ENCODE results near the gene NCR3LG1.

NCR3LG1 gene

DNA sequence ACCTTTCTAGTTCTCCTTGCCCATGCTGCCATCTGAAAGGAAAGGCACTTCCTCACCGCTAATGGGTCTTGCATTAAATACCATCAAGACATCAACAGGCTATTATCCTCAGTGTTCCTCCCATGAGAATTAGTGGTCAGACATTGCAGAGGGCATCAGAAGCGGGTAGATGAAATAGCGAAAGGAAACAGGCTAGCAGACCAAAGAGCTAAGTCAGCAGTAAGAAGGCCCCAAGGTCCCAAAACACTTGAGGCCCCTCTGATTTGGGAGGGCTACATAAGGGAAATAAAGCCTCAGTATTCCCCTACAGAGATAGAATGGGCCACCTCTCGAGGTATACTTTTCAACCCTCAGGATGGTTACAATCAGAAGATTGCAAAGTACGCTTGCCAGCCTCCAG is 23.9 kb downstream of the NCR3LG1 start:
- DNase-seq: no peak

DNA sequence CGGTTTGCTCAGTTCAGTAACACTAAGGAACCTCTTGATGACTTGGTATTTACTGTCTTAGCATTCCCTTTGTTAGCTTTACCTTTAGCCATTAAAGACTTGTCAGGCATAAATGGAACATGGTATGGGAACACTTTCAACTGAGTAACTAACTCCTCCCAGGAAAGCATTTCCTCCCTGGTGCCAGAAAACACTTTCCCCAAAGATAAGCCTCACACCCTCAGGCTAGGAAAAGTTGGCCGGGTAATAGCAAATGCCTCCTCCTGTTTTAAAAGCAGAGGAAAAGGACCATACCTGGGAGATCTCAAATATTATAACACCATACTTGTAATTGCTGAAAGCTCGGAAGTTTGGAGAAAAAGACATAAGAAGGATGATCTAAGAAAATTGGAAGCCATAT is 24.9 kb downstream of the NCR3LG1 start:
- DNase-seq: no peak

DNA sequence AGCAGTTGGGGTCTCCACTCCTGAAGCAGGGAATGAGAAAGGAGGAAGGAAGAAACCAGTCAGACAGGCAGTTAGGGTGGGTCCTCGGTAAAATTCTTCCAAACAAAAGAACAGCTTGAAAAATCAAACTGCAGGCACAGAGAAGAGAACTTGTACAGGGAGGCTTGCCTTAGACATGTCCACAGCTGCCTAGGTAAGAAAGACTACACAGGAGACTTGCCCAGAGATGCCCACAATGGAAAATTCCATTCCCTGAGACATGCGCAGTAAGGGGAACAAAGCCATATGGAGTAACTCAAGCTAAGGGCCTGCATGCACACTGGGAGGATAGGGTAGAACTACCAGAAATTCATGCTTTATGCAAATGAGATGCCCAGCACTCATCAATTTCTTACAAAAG is 27.1 kb downstream of the NCR3LG1 start:
- DNase-seq: no peak

DNA sequence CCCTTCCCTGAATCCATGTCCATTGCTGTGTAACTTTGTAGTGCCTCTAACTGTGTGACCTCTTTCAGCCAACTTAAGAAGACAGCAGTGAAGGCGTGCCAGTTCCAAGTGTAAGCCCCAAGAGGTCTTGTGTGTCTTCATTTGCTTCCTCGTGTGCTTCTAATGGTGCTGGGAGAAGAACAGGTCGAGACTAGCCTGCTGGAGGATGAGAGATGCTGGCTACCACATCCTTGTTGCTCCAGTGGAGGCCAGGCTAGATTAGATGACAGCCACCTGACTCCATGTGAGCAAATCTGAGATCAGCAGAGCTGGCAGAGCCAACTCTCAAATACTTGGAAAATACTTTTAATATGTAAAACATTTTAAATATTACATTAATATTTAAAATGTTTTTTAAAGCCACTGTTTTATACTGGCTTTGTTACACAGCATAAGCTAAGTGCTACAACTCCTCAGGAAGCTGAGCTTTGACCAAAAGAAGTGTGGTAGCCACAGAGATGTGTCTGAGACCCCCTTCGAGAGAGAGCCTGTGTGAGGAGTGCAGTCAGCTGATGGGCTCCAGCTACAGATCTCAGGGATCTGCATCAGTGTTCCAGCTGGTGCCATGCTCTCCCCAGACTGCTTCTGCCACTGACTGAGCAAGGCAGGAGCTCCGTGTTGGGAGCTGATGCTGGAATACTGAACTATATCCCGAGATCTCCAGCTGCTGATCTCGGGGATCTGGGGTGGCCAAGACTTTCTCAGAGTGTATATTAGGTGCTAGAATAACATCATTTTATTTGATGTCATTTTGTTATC is 28.0 kb downstream of the NCR3LG1 start:
- no peak for DNase-seq

DNA sequence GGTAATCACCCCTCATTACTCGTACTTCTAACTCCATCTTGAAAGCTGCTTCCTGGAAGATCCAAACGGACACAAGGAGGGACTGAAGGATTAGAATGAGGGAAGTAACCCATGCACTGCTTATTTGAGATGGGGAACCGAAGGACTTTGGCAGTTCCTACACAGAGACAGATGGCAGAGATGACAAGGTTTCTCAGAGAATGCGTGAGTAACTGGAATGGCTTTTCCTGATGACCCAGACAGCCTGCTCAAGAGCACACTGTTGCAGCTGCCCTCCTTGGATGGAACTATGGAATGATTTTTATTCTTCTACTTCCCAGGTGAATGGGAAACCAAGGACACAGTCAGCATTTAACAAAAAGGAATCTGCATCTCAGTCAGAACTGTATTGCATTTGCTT is 29.6 kb downstream of the NCR3LG1 start:
- DNase-seq: no peak

DNA sequence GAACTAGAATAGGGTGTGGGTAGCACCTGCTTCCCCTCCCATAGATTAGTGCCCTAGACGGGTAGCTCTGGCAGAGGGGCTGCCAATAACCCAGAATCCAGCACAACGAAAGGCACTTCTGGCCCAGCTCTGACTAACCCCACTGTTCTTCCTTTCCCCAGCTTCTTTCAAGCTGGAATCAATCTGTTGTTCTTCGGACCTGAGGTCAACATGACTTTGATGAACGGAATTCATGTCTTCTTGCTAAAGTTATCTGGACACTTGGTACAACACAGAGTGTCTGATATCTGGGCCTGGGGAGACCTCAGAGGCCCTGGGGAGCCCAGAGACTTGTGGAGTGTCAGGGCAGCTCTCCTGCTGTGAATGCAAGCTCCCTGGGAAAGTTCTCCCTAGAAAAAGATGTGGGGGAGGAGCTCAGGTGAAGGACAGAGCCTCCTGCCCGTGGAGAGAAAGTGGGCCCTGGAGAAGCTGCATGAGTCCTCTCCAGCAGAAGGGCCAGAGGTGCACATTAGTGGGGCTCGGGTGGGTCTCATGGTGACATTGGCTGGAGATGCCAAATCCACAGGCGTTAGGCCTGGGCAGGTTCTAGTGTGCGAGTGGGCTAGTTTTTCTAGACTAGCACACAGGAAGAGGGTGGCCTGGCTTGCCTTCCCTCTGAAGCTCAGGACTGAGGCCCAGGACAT is 30.6 kb downstream of the NCR3LG1 start:
- DNase-seq: no peak

DNA sequence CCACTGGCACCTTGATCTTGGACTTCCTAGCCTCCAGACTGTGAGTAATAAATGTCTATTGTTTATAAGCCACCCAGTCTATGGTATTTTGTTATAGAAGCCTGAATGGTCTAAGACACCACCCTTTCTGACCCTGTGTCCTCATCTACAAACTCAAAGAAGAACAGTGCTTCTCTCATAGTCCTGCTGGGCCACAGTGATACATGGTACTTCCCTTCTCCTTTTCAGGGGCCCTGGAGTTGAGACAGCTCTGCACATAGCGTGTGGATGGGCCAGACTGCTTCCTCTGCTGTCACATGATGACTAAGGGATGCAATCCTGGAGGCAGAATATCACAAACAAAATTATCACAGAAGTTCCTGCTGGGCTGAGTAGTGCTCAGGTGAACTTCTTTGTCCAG is 31.9 kb downstream of the NCR3LG1 start:
- no peak for DNase-seq

DNA sequence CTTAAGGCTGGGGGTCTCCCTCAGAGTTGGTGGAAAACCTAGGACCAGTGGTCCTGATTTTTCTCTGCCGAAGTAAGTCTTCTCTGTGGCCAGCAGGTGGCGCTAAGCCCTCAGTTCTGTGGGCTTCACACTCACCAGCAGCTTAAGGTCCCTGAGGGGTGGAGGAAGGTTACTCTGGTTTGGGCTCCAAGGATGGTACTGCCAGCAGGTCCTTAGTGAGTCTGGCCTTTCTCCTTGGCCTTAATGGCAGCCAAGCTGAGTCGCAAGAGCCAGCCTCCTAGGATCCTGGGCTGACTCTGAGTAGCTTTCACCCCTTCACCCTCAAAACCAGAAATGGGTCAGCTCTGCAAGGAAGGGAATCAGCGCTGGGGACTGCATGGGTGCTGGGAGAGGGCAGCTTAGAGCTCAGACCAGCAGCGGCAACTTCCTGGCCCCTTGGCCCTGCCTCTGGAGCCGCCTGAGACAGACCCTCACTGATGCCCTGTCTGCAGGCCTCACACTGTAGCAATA is 32.5 kb downstream of the NCR3LG1 start:
- peak; percentile 78 for DNase-seq

DNA sequence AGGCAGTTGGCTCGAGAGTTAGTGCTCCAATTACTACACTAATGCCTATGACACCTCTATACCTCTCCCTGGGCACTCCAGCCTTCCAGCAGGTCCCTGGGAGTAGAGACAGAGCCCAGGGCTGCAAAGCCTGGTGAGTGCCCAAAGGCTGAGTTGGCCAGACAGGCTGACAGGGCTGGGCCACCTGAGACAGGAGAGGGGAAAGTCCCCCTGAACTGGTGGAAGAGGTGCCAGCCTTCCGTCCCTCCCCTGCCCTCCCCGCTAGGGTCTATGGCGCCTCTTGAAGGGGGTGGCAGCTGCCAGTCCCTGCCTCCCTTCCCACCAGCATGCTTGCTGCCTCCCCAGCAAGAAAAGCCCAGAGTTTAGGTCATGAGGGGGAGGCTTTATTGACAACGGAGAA is 33.9 kb downstream of the NCR3LG1 start:
- no peak for DNase-seq

DNA sequence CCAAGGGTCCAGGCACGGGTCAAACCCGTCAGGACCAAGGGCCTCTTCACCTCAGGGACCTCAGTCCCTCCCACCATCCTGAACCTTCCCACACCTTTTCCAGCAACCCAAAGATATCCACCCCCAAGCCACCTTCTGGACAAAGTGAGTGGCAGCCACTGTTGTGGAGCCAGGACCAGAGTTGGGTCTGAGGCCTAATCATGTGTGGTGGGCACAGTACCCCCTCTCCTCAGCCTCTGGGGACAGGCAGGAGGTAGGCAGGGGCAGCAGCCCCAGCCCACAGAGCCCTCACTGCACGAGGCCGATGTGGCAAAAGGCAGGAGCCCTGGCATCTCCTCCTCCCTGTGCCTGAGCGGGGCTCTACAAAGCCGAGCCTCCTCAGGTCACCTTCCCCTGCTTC is 34.3 kb downstream of the NCR3LG1 start:
- no peak for DNase-seq

DNA sequence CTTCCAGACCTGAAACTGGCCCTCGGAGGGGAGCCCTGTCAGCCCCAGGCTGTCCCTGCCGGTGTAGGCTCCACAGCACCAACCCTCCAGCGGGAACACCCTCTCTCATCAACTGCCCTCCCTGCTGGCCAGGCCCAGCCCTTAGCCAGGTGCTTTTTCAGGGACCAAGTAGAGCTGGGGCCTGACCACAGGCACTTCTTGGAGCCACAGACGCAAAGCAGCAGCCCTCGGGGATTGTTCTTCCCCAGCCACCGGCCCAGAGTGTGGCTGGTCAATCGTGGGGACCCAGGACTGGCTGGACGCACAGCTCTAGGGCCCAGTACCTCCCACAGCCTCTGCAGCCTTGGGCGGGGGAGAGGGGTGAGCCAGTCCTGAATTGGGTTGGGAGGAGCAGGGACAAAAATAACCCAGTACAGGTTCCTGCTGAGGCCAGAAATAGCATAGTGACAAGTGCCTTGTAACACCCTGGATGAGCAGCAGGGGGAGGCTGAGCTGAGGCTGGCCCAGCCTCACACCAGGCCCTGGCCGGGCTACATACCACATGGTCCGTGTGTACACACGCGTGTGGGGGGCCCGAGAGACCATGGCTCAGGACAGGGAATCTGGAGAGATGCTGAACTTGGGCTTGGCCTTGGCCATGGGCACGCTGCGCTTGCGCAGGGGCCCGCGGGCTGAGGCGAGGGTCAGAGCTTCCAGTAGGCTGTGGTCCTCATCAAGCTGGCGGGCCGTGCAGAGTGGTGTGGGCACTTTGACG is 34.9 kb downstream of the NCR3LG1 start:
- peak; percentile 48 for DNase-seq

DNA sequence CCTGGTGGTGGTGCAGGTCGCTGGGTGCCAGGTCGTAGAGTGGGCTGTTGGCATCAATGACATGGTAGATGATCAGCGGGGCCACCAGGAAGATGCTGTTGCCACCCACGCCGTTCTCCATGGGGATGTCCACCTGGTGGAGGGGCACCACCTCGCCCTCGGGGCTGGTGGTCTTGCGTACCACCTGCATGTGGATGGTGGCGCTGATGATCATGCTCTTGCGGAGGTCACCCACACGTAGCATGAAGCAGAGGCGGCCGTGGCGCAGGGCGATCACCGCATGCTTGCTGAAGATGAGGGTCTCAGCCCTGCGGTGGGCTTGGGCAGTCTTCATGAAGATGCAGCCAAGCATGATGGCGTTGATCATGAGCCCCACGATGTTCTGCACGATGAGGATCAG is 35.7 kb downstream of the NCR3LG1 start:
- no peak for DNase-seq

DNA sequence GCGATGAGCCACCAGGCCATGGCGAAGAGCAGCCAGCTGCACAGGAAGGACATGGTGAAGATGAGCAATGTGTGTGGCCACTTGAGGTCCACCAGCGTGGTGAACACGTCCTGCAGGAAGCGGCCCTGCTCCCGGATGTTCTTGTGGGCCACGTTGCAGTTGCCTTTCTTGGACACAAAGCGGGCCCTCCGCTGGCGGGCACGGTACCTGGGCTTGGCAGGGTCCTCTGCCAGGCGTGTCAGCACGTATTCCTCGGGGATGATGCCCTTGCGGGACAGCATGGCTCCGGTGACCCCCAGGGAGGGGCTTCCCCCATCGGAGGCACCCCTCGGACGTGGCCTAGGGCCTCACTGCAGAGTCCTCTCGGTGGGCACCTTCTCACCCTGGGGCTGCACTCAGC is 36.2 kb downstream of the NCR3LG1 start:
- DNase-seq: no peak

DNA sequence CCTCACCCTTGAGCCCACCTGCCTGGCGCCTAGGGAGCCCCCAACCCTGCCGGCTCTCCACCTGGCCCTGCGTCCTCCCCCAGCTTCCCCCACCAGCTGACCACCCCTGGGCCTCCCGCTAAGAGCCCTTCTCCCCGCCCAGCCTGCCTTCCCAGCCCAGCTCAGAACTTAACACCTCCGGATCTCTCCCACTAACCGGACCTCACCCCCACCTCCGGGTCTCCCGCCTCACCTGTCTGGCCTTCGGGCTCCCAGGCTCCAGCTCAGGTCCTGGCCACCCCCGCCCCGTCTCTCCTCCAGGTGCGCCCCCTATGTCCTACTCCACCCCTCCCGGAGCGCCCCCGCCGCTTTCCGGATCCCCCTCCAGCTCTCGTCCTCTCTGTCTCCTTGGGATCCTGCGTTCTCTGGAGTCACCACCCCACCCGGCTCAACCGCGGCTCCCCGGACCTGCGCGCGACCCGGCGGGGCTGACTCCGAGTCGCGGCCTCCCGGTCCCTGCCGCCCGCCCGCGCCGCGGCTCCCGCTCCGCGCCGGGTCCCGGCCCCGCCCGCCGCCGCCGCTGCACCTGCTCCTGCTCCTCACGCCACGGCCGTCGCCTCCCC is 37.1 kb downstream of the NCR3LG1 start, which contains the start of gene KCNJ11:
KCNJ11 (minus strand) TSS at position 51 of the 602 bp plus-strand sequence. CDS start 568 bp downstream, outside the sequence.
- no peak for DNase-seq

DNA sequence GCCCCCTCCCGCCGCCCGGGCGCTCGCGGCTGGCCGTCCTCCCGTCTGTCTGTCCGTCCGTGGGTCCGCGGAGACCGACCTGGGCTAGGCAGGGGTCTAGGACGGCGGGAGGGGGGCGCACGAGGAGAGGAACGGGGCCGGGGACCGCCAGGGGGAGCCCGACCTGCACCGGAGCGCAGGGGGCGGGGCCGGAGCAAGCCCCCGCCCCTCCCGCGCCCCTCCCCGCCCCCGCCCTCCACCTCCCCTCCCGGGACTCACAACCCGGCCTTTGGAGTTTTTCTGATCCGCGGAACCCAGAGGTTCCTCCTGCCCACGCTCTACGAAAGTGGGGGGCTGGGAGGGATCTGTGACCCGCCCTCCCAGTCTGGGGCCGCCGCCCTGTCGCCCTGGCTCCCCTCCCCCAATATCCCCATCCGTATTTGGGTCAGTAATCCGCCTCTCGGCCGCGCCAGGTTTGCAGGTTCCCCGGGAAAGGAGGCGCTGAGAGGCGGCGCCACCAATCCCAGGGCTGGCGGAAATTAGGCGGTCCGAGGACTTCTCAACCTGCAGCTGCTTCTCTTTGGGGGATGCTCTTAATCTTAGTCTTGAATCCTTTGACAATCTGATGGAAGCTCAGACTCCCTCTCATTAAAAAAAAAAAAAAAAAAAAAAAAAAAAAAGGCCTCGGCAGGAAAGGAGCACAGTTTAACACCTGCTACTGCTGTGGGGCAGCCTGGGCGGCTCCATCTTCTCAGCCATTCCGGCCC is 37.8 kb downstream of the NCR3LG1 start:
- peak; percentile 84 for DNase-seq

DNA sequence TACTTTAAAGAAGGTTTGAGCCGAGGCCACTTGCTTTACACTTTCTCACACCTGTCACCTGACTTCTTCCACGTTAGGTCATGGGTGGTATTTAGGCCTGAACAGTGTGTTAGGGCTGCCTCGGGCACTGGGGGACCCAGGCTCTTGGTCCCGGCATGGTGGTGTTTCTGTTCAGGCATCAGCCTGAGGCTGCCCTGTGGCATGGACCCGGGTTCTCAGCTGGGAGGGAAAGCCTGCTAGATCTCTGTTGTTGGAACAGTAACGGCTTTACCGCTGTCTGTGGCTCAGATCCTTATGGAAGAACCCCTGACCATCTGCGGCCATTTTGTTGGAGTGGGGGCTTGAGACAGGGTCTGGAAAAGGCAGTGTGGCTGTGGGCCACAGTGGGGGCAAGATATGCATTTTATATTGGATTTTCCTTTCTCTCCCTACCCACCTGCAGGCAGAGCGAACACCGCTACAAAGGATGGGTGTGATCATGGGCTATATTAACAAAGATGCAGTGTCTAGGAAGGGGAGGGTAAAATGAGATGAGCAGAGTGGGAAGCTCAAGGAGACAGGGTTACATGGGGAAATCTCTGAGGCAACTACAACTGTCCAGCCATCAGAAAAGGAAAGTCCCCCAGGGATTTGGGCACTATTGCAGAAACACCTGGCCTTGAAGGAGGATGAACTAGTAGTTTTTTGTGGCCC is 38.5 kb downstream of the NCR3LG1 start:
- DNase-seq: no peak

DNA sequence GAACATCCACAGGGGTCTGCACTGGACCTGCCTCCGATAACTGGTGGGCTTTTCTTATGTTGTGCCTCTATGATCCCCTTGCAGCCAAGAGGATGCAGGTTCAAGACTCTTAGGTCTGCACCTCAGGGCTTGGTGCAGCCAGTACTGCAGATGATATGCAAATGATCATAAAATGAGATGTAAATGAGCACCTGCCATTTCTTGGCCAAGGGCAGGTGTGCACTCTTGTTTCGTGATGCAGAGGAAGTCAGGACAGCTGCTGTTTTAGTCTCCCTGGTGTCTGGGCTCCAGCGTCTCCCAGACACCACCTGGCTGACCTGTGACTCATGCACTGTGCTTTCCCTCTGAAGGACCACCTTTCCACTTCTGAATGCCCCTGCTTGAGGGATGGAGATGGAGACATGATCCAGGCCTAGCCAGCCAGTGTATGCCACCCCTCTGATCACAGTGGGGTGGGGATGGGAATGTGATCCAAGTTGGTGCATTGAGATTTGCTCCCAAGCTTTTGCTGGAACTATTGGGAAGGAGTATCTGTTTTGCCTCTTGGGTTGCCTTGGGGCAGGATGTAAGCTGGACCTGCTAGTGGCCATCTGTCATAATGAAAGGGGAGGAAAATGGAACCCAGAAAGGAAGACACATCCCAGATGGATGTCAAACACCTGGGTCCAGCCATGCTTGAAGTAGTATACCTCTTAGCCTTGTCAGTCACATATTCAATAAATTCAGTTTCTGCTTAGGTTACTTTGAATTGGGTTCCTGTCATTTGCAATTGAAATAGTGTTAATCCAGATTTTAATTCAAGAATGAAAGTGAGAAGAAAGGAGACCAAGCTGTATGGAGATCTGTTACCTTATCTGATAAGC is 40.1 kb downstream of the NCR3LG1 start:
- DNase-seq: no peak

DNA sequence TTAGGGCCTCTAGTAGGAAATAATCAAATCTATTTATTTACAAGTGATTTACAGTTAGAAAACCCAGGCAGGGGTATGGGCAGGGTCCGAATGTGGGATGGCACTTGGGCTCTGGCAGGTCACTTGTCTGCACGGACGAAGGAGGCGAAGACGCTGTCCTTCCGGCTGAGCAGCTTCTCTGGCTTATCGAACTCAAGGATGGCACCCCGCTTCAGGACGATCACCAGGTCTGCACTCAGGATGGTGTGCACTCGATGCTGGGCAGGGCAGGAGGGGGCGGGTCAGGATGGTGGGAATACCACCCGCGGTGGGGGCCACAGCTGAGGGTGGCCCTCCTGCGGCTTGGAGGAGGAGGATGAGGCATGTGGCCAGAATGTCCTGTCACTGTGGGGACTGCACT is 41.3 kb downstream of the NCR3LG1 start:
- DNase-seq: no peak

DNA sequence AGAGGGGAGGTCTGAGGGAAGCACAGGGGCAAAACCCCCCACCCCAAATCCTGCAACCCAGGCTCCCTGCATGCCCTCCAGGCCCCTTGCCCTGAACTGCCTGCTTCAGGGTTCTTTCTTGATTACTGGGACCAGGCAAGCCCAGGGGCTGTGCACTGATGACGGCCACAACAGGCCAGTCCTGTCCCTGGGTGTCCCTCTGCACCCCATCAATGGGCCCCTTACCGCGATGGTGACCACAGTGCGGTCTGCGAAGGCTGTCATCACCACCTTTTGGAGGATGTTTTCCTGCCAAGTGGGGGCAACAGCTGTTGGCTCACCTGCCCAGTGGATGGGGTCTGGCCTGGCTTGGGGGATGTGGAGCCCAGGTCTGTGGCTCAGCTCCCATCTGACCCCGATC is 41.9 kb downstream of the NCR3LG1 start:
- DNase-seq: no peak

DNA sequence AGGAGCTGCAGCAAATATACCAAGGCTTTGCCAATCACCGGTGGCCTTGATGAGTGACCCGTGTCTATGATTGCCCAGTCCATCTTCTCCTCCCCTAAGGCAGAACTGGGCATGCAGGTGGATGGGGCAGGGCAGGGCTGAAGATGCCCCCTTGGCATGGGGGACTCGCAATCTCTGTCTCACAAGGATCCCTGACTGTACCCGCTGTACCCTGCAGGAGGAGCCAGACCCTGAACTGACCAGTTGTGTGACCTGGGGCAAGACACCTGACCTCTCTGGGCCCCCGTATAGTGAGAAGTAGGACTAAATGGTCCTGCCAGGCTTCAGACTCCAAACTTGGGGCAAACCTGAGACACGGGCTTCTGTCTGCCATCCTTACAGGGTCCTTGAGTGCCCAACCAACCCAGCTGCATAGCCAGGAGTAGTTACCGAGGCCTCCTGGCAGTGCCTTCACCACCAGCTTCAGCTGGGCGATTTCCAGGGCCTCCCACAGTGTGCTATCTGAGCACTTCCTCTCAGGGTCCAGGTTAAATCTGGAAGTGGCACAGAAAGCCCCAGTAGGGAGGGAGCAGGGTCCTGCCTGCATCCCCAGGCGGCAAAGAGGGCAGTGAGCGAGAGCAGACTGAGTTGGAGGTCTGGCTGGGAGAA is 43.3 kb downstream of the NCR3LG1 start:
- DNase-seq: no peak
